ENCODE results near the gene ACTRT2. TPM values are rescaled to one million over a fixed set of nuclear protein-coding genes. Genes with fewer than 3 reads are reported as not detected.

The ACTRT2 gene
- total RNA-seq, 2 experiments from 2014 or later, result not detected

DNA sequence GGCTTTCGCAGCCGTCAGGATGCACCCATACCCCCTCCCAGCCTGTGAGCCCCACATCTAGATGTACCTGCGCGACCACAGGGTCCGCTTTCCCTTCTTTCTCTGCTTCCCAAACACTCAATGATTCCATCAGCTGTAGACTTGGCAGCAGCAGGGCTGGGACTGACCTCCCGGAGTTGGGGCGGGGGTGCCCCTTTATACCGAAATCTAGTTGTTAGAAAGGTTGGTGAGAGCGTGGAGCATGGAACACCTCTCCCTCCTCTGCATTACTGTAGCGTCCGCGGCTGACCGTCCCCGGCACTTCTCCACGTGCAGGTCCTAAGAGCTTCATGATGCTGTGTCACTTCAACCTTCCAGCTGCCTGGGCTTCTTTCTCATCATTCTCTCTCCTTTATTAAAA, 21.1 kb upstream of the ACTRT2 start:
- POLR2A ChIA-PET, result no interaction called here
- DNase-seq (no peak), ATAC-seq (no peak)
- CTCF ChIA-PET, result no interaction called here
- Mint-ChIP-seq H3K4me3 (no peak overlapping the region), H3K27ac (no peak overlapping the region), H3K4me1 (no peaks in the 10 kb centered on the region), H3K9me3 (ENCODE audit: low read depth) (no peaks in the 10 kb centered on the region), H3K36me3 (ENCODE audit: low read depth) (no peaks in the 10 kb centered on the region), H3K27me3 (peaks cover 4% of the 10 kb centered on the region)
- intact Hi-C loops (cut with DNase I, micrococcal nuclease), result no loop called here

DNA sequence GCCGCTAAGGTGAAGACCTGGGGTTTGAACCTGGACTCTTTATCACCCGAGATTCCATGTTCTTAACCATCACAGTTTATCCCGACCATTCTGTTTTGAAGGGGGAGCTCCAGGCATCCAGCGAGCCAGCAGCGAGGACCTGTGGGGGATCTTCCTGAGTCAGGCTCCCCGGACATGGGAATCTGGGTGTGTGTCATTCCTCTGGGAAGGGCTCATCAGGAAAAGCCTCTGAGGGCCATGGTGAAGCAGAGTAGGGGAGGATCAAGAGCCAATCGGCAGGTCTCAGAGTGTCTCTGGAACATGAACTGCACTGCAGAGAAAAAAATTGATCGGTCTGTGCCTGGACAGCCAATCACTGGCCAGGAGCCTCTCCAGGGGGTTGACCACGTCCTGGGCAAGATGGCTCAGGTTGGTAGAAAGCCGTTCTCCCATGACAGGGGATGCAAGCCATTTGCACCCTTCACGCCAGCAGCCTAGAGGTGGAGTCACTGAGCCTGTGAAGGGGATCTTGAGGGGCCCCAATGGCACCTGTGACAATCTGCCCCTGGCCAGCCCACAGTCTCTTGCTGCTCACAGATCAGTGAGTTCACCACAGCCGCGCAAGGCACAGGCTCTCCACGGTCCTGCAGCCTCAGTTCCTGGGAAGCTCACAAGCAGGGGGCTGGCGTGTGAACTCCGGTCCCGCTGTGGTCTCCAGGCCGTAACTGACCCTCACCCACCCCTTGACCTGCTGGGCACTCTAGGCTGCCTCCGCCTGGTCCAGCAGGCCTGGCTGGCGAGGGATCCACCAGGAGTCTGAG, 20.4 kb upstream of the ACTRT2 start:
- H3K9me3 Mint-ChIP-seq (ENCODE audit: low read depth), result no peaks in the 10 kb centered on the region
- no peaks in the 10 kb centered on the region for H3K4me1 Mint-ChIP-seq
- peaks cover 4% of the 10 kb centered on the region for H3K27me3 Mint-ChIP-seq
- no peaks in the 10 kb centered on the region for H3K36me3 Mint-ChIP-seq (ENCODE audit: low read depth)
- intact Hi-C loops (cut with DNase I, micrococcal nuclease), result no loop called here
- H3K27ac Mint-ChIP-seq, result no peak overlapping the region
- no peak overlapping the region for H3K4me3 Mint-ChIP-seq
- ChIA-PET CTCF (no interaction called here), POLR2A (no interaction called here)
- DNase-seq (no peak), ATAC-seq (no peak)

DNA sequence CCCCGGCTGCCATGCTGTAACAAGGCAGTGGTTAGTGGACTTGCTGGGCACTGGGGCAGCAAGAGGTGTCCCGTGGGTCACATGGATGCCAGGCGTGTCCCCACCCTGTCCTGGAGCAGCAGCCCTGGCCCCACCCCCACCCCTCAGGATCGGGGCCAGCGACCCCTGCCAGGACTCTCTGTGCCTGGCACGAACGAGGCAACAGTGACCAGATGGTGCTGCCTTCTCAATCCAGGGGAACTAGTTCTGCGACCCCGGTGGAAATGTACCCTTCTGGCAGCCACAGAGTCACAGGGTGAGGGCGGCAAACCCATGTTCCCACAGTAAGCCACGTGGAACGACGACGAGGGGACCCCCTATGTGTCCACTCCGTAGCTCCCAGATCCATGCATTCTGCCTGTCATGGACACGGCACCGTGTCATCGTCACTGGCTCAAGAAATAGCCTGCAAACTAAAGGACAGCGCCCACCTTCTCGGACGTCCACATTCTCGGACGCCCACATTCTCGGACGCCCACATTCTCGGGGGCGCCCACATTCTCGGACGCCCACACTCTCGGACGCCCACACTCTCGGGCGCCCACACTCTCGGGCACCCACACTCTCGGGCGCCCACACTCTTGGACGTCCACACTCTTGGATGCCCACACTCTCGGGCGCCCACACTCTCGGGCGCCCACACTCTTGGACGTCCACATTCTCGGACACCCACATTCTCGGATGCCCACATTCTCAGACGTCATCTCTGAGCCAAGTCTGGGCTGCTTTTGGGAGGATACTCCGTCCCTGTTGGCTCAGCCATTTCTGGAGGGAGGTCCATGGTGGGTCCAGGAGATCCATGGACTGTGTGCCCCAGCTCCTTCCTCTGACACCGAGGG, 19.6 kb upstream of the ACTRT2 start:
- no peak overlapping the region for H3K27ac Mint-ChIP-seq
- H3K4me1 Mint-ChIP-seq, result no peaks in the 10 kb centered on the region
- no peak for ATAC-seq
- H3K36me3 Mint-ChIP-seq (ENCODE audit: low read depth), result no peaks in the 10 kb centered on the region
- intact Hi-C loops (cut with DNase I, micrococcal nuclease), result no loop called here
- peaks cover 4% of the 10 kb centered on the region for H3K27me3 Mint-ChIP-seq
- DNase-seq, result no peak
- ChIA-PET CTCF (no interaction called here), POLR2A (no interaction called here)
- H3K9me3 Mint-ChIP-seq (ENCODE audit: low read depth), result peaks cover under 1% of the 10 kb centered on the region
- H3K4me3 Mint-ChIP-seq, result no peak overlapping the region

DNA sequence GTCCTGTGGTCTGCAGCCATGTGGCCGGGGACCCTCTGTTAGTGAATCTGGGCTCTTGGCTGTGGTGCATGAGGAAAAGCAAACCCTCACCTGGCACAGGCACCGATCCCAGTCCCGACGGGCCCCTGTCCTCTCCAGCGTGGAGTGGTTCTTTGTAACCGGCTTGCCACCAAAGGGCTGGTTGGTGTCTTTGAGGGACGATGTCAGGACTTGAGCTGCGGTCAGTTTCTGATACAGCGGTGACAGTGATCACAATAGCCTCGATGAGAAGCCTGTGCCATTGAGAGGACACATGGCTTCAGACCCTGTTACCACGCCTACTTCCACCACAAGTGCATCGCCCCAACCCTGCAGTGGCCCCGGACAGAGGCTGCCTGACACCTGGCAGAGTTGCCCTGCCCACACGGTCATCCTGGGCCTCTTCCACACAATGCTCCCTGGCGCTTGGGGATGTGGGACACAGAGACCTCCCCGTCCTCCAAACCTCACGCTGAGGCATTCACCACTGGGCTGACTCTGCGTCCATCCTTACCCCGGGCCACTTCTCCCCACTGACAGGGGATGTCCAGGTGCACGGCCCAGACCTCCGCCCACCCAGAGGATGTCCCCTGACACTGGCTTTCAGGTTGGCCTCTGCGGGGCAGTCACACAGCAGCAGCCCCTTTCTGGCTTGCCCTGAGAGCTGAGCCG, 18.8 kb upstream of the ACTRT2 start:
- H3K9me3 Mint-ChIP-seq (ENCODE audit: low read depth), result peaks cover 4% of the 10 kb centered on the region
- peaks cover 2% of the 10 kb centered on the region for H3K27me3 Mint-ChIP-seq
- intact Hi-C loops (cut with DNase I, micrococcal nuclease), result no loop called here
- ATAC-seq (no peak), DNase-seq (no peak)
- ChIA-PET POLR2A (no interaction called here), CTCF (no interaction called here)
- no peaks in the 10 kb centered on the region for H3K4me1 Mint-ChIP-seq
- no peaks in the 10 kb centered on the region for H3K36me3 Mint-ChIP-seq (ENCODE audit: low read depth)
- no peak overlapping the region for H3K27ac Mint-ChIP-seq
- no peak overlapping the region for H3K4me3 Mint-ChIP-seq

DNA sequence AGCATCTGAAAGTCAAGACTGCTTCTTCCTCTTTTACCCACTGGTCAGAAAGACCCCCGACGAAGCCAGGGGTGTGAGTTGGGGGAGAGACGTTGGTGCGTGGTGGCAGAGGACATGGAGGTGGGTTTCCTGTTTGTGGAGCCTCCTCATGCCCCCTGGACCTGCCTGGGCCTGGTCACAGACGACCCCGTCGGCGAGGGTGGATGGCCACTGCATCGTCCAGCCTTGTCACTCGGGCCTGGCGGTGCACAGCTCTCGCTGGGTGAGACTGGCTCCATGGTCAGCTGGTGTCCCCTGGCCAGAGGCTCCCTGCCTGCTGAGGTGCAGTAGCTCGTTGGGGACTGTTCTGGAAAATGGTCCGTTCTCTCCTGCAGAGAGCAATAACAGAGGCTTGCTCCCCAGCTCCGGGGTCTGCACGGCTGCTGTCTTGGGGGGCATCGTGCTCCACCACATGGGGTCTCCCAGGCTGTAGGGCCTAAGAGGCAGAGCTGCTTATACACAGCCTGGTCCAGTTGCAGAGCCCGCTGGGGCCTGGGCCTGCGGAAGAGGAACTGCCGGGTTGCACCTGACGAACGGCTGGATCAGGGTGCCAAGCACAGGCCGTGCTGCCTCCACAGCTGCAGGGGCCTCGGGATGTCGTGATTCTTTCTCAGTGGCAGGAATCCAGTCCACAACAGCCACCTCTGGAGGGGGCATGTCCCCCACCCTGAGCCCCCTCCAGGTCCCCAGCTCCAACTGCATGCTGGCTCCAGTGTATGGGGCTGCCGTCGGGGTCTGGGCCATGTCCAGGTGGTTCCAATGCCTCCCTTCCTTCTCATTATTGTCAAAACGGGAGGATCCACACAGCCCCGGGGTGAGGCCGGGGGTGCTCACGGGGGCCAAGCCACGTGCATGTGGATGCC, 18.0 kb upstream of the ACTRT2 start:
- DNase-seq (no peak), ATAC-seq (no peak)
- H3K27ac Mint-ChIP-seq, result no peak overlapping the region
- peaks cover 10% of the 10 kb centered on the region for H3K9me3 Mint-ChIP-seq (ENCODE audit: low read depth)
- CTCF ChIA-PET, result no interaction called here
- H3K27me3 Mint-ChIP-seq, result peaks cover 2% of the 10 kb centered on the region
- no peak overlapping the region for H3K4me3 Mint-ChIP-seq
- POLR2A ChIA-PET, result no interaction called here
- no peaks in the 10 kb centered on the region for H3K4me1 Mint-ChIP-seq
- H3K36me3 Mint-ChIP-seq (ENCODE audit: low read depth), result no peaks in the 10 kb centered on the region
- intact Hi-C loops (cut with DNase I, micrococcal nuclease), result no loop called here

DNA sequence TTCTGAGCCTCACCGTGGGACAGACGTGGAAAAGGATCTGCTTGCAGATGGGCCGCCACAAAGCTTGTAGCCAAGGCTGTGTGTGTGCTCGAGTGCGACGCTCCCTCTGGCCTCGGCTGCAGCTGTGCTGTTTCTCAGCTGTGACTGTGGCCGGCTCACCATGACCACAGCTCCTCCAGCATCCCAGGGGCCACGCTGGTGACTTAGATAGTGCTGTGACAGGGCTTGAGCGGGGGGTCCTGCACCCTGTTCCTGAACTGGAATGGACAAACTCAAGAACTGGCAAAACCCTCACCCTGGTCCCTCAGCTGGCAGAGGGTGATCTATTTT, 17.4 kb upstream of the ACTRT2 start:
- no peak overlapping the region for H3K27ac Mint-ChIP-seq
- DNase-seq (no peak), ATAC-seq (no peak)
- ChIA-PET POLR2A (no interaction called here), CTCF (no interaction called here)
- peaks cover 2% of the 10 kb centered on the region for H3K27me3 Mint-ChIP-seq
- H3K4me1 Mint-ChIP-seq, result no peaks in the 10 kb centered on the region
- intact Hi-C loops (cut with DNase I, micrococcal nuclease), result no loop called here
- H3K4me3 Mint-ChIP-seq, result no peak overlapping the region
- H3K9me3 Mint-ChIP-seq (ENCODE audit: low read depth), result peaks cover 14% of the 10 kb centered on the region
- H3K36me3 Mint-ChIP-seq (ENCODE audit: low read depth), result no peaks in the 10 kb centered on the region

DNA sequence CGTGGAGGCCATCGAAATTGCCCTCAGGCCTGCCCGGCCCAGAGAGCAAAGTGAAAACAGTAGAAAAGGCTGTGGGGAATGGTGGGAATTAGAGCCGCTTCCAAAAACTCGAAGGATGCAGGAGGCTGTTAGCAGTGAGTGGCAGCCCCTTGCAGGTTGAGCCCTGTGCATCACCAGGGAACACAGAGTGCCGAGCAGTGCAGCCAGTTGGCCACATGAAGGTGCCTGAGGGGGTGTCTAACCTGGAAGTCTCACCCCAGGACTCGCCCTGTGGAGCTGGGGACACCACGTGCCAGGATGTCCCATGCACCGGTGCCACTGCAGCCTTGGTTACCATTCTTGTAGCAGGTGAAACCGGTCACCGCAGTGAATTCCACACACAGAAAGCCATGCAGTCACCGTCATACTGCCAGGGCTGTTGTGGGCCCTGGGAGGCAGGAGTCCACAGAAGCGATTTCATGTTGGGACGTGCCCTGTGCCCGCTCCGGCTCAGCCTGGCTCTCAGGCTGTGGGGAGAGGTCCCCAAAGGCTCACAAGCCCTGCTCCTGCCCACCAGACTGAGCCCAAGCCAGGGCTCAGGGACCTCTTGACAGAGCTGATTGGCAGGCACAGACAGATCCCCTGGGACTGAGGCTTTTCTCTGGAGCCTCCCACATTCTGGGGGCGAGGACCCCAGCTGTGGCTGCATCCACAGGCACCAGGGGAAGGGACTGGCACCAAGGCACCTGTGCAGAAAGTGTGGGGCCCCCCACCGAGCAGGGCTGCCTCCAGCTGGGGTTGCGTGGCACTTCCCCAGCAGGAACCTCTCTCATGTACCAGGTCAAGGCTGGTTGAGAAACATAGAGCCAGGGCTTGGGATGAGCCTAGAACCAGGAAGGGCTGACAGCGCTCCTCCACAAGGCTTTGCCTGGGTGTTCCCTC, 16.7 kb upstream of the ACTRT2 start:
- Mint-ChIP-seq H3K27me3 (no peaks in the 10 kb centered on the region), H3K4me3 (no peak overlapping the region), H3K9me3 (ENCODE audit: low read depth) (peaks cover 14% of the 10 kb centered on the region), H3K27ac (no peak overlapping the region), H3K36me3 (ENCODE audit: low read depth) (no peaks in the 10 kb centered on the region), H3K4me1 (no peaks in the 10 kb centered on the region)
- no peak for ATAC-seq
- POLR2A ChIA-PET, result no interaction called here
- CTCF ChIA-PET, result no interaction called here
- intact Hi-C loops (cut with DNase I, micrococcal nuclease), result no loop called here
- DNase-seq, result no peak

DNA sequence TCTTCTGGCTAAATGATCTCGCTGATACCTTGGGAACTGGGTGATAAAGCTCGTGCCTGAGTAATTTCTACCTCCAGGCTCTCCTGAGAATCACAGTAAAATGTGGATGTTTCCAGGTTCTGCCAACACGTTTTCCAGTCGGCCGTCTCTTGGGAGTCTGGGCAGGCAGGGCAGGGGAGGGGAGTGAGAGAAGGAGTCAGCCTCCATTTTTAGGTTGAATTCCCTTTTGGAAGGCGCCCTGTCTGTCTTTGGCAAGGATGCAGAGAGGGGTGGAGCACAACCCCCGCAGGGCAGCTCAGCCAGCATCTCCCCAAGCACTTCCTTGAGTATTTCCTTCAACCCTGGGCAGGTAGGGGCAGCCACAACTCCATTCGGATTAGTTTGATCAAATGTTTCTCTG, 15.5 kb upstream of the ACTRT2 start:
- Mint-ChIP-seq H3K36me3 (ENCODE audit: low read depth) (no peaks in the 10 kb centered on the region), H3K9me3 (ENCODE audit: low read depth) (peaks cover 14% of the 10 kb centered on the region), H3K27me3 (no peaks in the 10 kb centered on the region), H3K4me3 (no peak overlapping the region), H3K27ac (no peak overlapping the region), H3K4me1 (no peaks in the 10 kb centered on the region)
- ATAC-seq, result no peak
- POLR2A ChIA-PET, result no interaction called here
- CTCF ChIA-PET, result no interaction called here
- DNase-seq, result no peak
- intact Hi-C loops (cut with DNase I, micrococcal nuclease), result no loop called here

DNA sequence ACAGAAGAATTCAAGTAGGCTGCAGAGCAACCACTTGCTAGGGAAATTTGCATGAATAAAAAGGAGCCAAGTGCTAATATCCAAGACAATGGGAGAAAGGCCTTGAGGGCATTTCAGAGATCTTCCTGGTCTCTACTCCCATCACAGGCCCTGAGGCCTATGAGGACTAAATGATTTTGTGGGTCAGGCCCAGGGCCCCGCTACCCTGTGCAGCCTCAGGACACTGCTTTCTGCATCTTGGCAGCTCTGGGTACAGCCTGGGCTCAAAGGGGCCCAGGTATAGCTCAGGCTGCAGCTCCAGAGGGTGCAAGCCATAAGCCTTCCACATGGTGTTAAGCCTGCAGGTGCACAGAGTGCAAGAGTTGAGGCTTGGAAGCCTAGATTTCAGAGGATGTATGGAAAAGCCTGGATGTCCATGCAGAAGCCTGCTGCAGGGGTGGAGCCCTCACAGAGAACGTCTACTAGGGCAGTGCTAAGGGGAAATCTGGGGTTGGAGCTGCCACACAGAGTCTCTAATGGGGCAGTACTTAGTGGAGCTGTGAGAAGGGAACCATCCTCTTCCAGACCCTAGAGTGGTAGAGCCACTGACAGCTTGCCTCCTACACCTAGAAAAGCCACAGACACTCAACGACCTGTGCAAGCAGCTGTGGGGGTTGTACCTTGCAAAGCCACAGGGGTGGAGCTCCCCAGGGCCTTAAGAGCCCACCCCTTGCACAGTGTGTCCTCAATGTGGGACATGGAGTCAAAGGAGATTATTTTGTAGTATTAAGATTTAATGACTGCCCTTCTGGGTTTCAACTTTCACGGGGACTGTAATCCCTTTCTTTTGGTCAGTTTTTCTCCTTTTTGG, 13.7 kb upstream of the ACTRT2 start:
- CTCF ChIA-PET, result interaction anchor here (0.9 kb wide), 1 partner anchor 60 kb away, joined by 3 read pairs; no protein-coding TSS in a partner anchor
- no peaks in the 10 kb centered on the region for H3K27me3 Mint-ChIP-seq
- DNase-seq, result no peak

DNA sequence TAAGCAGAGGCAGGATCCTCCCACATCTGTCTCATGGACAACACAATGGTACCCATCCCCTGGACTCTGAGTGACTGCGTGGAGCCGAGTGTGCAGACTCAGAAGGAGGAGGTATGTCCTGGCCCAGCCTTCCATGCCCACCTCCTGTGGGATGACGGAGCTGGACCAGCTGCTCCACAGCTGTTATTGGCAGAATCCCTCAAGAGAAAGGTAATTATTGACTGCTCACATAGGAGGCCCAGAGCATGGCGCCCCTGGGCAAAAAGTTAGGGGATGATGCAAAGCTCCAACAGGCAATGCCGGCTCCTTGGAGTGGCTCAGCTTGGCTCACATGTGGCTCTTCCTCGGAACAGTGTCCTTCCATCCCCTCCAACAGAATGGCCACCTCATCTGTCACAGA, 12.2 kb upstream of the ACTRT2 start:
- ATAC-seq, result no peak
- H3K4me3 Mint-ChIP-seq, result no peak overlapping the region
- DNase-seq, result no peak
- intact Hi-C loops (cut with DNase I, micrococcal nuclease), result no loop called here
- peaks cover 14% of the 10 kb centered on the region for H3K9me3 Mint-ChIP-seq (ENCODE audit: low read depth)
- POLR2A ChIA-PET, result no interaction called here
- CTCF ChIA-PET, result no interaction called here
- no peaks in the 10 kb centered on the region for H3K4me1 Mint-ChIP-seq
- no peak overlapping the region for H3K27ac Mint-ChIP-seq
- H3K36me3 Mint-ChIP-seq (ENCODE audit: low read depth), result no peaks in the 10 kb centered on the region
- peaks cover 4% of the 10 kb centered on the region for H3K27me3 Mint-ChIP-seq

More for the DNA sequence above, 13.7 kb upstream of the ACTRT2 start:
- POLR2A ChIA-PET, result no interaction called here
- Mint-ChIP-seq H3K4me3 (no peak overlapping the region), H3K4me1 (no peaks in the 10 kb centered on the region), H3K9me3 (ENCODE audit: low read depth) (peaks cover 14% of the 10 kb centered on the region), H3K27ac (no peak overlapping the region), H3K36me3 (ENCODE audit: low read depth) (no peaks in the 10 kb centered on the region)
- ATAC-seq, result no peak
- intact Hi-C loops (cut with DNase I, micrococcal nuclease), result no loop called here
